Calu3 (cell line): ENCODE measurements around the gene SLC2A10. TPM values are rescaled to one million over a fixed set of nuclear protein-coding genes. Genes with fewer than 3 reads are reported as not detected.

Experiments used
- BruUV-seq: library from RNA; stranded (reverse); fragments of 400-500 nt; replicated peaks from 2 replicates; lab custom pipeline; 2021; lab: Mats Ljungman, UMichigan
- CTCF ChIA-PET: fragments of 300-600 bp; sonication (Branson Sonifier 250); formaldehyde crosslinking; loops from one replicate; lab custom pipeline; 2022; ENCODE audit warnings: antibody characterized with exemption; lab: Charles Lee
- DNase-seq: peaks from one replicate; pipeline ENCODE4 v3.0.0; 2022
- H3K27ac Mint-ChIP-seq: one replicate; pipeline ENCODE4 v1.8.0; 2022; ENCODE audit warnings: mixed read lengths; ENCODE audit not compliant: unreplicated experiment
- H3K27me3 Mint-ChIP-seq: one replicate; pipeline ENCODE4 v1.8.0; 2022; ENCODE audit warnings: mixed read lengths; ENCODE audit not compliant: unreplicated experiment
- H3K36me3 Mint-ChIP-seq: one replicate; pipeline ENCODE4 v1.8.0; 2022; ENCODE audit warnings: mild to moderate bottlenecking, moderate library complexity, mixed read lengths; ENCODE audit not compliant: insufficient read depth, unreplicated experiment
- H3K4me1 Mint-ChIP-seq: one replicate; pipeline ENCODE4 v1.8.0; 2022; ENCODE audit warnings: mild to moderate bottlenecking, low read depth, mixed read lengths; ENCODE audit not compliant: unreplicated experiment
- H3K4me3 Mint-ChIP-seq: one replicate; pipeline ENCODE4 v1.8.0; 2022; ENCODE audit warnings: mild to moderate bottlenecking, low read depth, moderate library complexity, mixed read lengths; ENCODE audit not compliant: unreplicated experiment
- H3K9me3 Mint-ChIP-seq: one replicate; pipeline ENCODE4 v1.8.0; 2022; ENCODE audit warnings: low read depth, mixed read lengths; ENCODE audit not compliant: unreplicated experiment
- CTCF ChIP-seq: fragments of 200-600 bp; IDR thresholded peaks from one replicate; pipeline ENCODE4 v1.8.0; 2022; ENCODE audit warnings: antibody characterized with exemption; ENCODE audit not compliant: unreplicated experiment
- intact Hi-C: fragments of 100-400 bp; cut with micrococcal nuclease; formaldehyde crosslinking; loops from one replicate; pipeline ENCODE4 v1.10.0; 2022; ENCODE audit not compliant: unreplicated experiment
- total RNA-seq: library from RNA; stranded (reverse); gene quantifications from 2 replicates; pipeline ENCODE4 v1.2.3, GENCODE V29; 2022

SLC2A10 gene
- total RNA-seq, 1 experiment from 2014 or later, result 24.9 TPM

- TF ChIP-seq CTCF, result peak; percentile 75
- H3K4me3 Mint-ChIP-seq, result no peak overlapping the region
- BruUV-seq, result no TSS peak
- intact Hi-C loops, result no loop called here
- H3K9me3 Mint-ChIP-seq, result no peaks in the 10 kb centered on the region
- CTCF ChIA-PET, result interaction anchor here (0.6 kb wide), 1 partner anchor 245 kb away, joined by 4 read pairs; no protein-coding TSS in a partner anchor
- peaks cover 8% of the 10 kb centered on the region for H3K27me3 Mint-ChIP-seq
- no peak overlapping the region for H3K27ac Mint-ChIP-seq
- H3K36me3 Mint-ChIP-seq, result no peaks in the 10 kb centered on the region
- peaks cover 21% of the 10 kb centered on the region for H3K4me1 Mint-ChIP-seq
- DNase-seq, result peak; percentile 51
Observed at GRCh38 chr20:46699651-46700359, 9.6 kb upstream of the SLC2A10 start.

DNA sequence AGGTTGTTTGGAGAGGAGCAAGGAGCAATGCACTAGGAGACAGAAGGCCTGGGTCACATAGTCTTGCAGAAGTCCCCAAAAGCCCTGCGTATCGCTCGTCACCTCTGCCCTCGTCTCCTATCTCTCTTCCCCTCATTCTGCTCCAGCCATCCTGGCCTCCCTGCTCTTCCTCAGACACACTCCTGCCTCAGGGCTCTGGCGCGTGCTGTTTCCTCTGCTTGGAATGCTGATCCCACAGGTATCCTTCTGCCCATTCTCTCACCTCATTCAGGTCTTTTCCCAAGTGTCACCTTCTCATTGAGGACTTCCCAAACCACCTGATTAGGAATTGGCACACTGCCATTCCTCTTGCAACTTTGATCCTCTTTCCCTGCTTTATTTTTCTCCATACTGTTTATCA lies 9.0 kb upstream of the SLC2A10 start:
- Mint-ChIP-seq H3K4me1 (peaks cover 22% of the 10 kb centered on the region), H3K9me3 (no peaks in the 10 kb centered on the region), H3K36me3 (no peaks in the 10 kb centered on the region), H3K4me3 (no peak overlapping the region), H3K27me3 (peaks cover 8% of the 10 kb centered on the region), H3K27ac (no peak overlapping the region)
- CTCF ChIA-PET, result no interaction called here
- TF ChIP-seq CTCF, result no peak
- no TSS peak for BruUV-seq
- no peak for DNase-seq
- intact Hi-C loops, result no loop called here

- intact Hi-C loops, result no loop called here
- no peak overlapping the region for H3K27ac Mint-ChIP-seq
- no peaks in the 10 kb centered on the region for H3K36me3 Mint-ChIP-seq
- no TSS peak for BruUV-seq
- peaks cover 8% of the 10 kb centered on the region for H3K27me3 Mint-ChIP-seq
- DNase-seq, result no peak
- TF ChIP-seq CTCF, result no peak
- no peaks in the 10 kb centered on the region for H3K9me3 Mint-ChIP-seq
- no peak overlapping the region for H3K4me3 Mint-ChIP-seq
- H3K4me1 Mint-ChIP-seq, result peaks cover 22% of the 10 kb centered on the region
- CTCF ChIA-PET, result interaction anchor here (0.6 kb wide), 1 partner anchor 169 kb away, joined by 4 read pairs; no protein-coding TSS in a partner anchor
Observed at GRCh38 chr20:46701057-46701456, 8.4 kb upstream of the SLC2A10 start.

DNA sequence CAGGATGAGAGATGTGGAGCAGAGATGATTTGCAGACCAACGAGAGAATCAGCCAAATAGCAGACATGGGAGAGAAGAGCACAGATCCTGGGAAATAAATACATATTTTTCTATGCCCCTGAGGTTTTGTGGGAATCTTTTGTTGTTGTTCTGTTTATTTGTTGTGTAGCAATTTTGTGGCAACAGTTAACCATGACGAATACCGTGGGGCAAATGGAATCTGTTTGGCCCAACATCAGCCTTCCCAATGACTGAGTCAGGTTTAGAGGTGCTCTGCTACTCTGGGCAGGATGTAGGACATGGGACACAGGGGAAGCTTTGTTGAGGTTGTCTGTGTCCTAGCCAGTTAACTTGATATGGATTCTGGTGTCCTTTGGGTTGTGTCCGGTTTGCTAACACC lies 7.9 kb upstream of the SLC2A10 start:
- no peak for TF ChIP-seq CTCF
- peaks cover 8% of the 10 kb centered on the region for H3K27me3 Mint-ChIP-seq
- no peak overlapping the region for H3K4me3 Mint-ChIP-seq
- DNase-seq, result no peak
- no peaks in the 10 kb centered on the region for H3K9me3 Mint-ChIP-seq
- no peaks in the 10 kb centered on the region for H3K36me3 Mint-ChIP-seq
- CTCF ChIA-PET, result interaction anchor here (0.6 to 1.5 kb wide), 2 partner anchors 38 to 170 kb away, joined by 4 read pairs; no protein-coding TSS in a partner anchor
- no peak overlapping the region for H3K27ac Mint-ChIP-seq
- BruUV-seq, result no TSS peak
- peaks cover 22% of the 10 kb centered on the region for H3K4me1 Mint-ChIP-seq
- intact Hi-C loops, result no loop called here
